ENCODE data around the gene LRP1B. TPM values are rescaled to one million over a fixed set of nuclear protein-coding genes. Genes with fewer than 3 reads are reported as not detected.
"Not testable (repeated sequence)": the region's sequence is repeated elsewhere in the genome, so short reads cannot be mapped to it uniquely, and the experiment has no call there.

Gene LRP1B
- total RNA-seq, 4 donors from 2014 or later: 3.3 to 11.1 (median 4.6) TPM

DNA sequence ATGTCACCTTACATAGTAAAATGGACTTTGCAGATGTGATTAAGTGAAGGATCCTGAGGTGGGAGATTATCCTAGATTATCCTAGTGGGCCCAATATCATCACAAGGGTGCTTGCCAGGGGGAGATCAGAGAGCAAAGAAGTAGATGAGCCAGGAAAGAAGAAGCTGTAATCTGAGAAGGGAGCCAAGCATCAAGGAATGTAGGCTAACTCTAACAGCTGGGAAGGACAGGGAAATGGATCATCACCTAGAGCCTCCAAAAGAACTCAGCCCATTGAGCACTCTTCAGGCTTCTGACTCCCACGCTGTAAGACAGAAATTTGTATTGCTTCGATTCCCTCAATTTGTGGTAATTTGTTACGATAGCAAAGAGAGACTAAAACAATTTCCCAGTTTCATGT is 309.9 kb downstream of the LRP1B start:
- H3K4me3 ChIP-seq: no peak overlapping the region
- ATAC-seq (no peak), DNase-seq (no peak)
- no peaks in the 10 kb centered on the region for H3K36me3 ChIP-seq
- in situ Hi-C loops (cut with MboI; ENCODE audit: low sequenced_read_pairs in 4 of 4): no loop called here
- no peak for TF ChIP-seq POLR2A (IDR thresholded peaks at IDR 0.05)
- TF ChIP-seq, protein P1, sequence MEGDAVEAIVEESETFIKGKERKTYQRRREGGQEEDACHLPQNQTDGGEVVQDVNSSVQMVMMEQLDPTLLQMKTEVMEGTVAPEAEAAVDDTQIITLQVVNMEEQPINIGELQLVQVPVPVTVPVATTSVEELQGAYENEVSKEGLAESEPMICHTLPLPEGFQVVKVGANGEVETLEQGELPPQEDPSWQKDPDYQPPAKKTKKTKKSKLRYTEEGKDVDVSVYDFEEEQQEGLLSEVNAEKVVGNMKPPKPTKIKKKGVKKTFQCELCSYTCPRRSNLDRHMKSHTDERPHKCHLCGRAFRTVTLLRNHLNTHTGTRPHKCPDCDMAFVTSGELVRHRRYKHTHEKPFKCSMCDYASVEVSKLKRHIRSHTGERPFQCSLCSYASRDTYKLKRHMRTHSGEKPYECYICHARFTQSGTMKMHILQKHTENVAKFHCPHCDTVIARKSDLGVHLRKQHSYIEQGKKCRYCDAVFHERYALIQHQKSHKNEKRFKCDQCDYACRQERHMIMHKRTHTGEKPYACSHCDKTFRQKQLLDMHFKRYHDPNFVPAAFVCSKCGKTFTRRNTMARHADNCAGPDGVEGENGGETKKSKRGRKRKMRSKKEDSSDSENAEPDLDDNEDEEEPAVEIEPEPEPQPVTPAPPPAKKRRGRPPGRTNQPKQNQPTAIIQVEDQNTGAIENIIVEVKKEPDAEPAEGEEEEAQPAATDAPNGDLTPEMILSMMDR (IDR thresholded peaks at IDR 0.05 in 4 of 5, conservative IDR thresholded peaks at IDR 0.05 in 1 of 5): no peak
- intact Hi-C loops (cut with DNase I; ENCODE audit: low total_unique reads): no loop called here
- H3K27ac ChIP-seq: no peak overlapping the region
- H3K9me3 ChIP-seq: no peaks in the 10 kb centered on the region
- H3K4me1 ChIP-seq: no peaks in the 10 kb centered on the region
- H3K27me3 ChIP-seq: no peaks in the 10 kb centered on the region

DNA sequence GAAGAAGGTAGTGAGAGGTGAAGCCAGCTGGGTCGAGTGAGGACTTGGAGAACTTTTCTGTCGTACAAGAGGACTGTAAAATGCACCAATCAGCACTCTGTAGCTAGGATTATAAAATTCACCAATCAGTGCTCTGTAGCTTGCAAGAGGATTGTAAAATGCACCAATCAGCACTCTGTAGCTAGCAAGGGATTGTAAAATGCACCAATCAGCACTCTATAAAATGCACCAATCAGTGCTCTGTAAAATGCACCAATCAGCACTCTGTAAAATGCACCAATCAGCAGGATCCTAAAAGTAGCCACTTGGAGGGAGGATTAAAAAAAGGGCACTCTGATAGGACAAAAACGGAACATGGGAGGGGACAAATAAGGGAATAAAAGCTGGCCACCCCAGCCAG is 315.5 kb downstream of the LRP1B start:
- H3K27me3 ChIP-seq; DNase-seq; H3K4me3 ChIP-seq; H3K4me1 ChIP-seq; ATAC-seq; H3K36me3 ChIP-seq; in situ Hi-C loops (cut with MboI; ENCODE audit: low sequenced_read_pairs in 4 of 4); H3K9me3 ChIP-seq; intact Hi-C loops (cut with DNase I; ENCODE audit: low total_unique reads); H3K27ac ChIP-seq: not testable (repeated sequence)

- TF ChIP-seq POLR2A (IDR thresholded peaks at IDR 0.05): no peak
- TF ChIP-seq, protein P1 (IDR thresholded peaks at IDR 0.05 in 4 of 5, conservative IDR thresholded peaks at IDR 0.05 in 1 of 5): no peak
- DNase-seq (no peak), ATAC-seq (no peak)
- intact Hi-C loops (cut with DNase I; ENCODE audit: low total_unique reads) (no loop called here), in situ Hi-C loops (cut with MboI; ENCODE audit: low sequenced_read_pairs in 4 of 4) (no loop called here)
- Histone ChIP-seq H3K4me3 (no peak overlapping the region), H3K9me3 (no peaks in the 10 kb centered on the region), H3K27ac (no peak overlapping the region), H3K27me3 (no peaks in the 10 kb centered on the region), H3K36me3 (no peaks in the 10 kb centered on the region), H3K4me1 (no peaks in the 10 kb centered on the region)
Observed at GRCh38 chr2:141814150-141814549, 316.7 kb downstream of the LRP1B start.

DNA sequence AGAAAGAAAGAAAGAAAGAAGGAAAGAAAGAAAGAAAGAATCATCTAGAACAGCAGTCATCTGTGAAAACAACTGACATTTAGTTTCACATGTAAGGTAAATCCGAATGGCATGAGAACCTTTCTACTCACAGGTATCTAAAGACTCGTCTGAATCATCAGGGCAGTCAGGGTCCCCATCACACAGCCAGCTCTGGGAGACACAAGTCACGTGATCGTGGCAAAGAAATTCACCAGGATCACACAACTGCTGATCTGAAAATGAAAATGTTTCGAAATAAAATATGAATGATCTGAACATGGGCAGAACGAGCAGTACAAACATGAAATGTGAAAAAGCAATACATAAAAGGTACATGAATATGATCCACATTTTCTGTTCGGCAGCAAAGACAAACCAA is 320.7 kb downstream of the LRP1B start:
- H3K9me3 ChIP-seq: no peaks in the 10 kb centered on the region
- H3K4me1 ChIP-seq: no peaks in the 10 kb centered on the region
- ATAC-seq (no peak), DNase-seq (no peak)
- no peaks in the 10 kb centered on the region for H3K36me3 ChIP-seq
- TF ChIP-seq, protein P1 (IDR thresholded peaks at IDR 0.05 in 4 of 5, conservative IDR thresholded peaks at IDR 0.05 in 1 of 5): no peak
- TF ChIP-seq POLR2A (IDR thresholded peaks at IDR 0.05): no peak
- intact Hi-C loops (cut with DNase I; ENCODE audit: low total_unique reads) (no loop called here), in situ Hi-C loops (cut with MboI; ENCODE audit: low sequenced_read_pairs in 4 of 4) (no loop called here)
- no peaks in the 10 kb centered on the region for H3K27me3 ChIP-seq
- no peak overlapping the region for H3K27ac ChIP-seq
- H3K4me3 ChIP-seq: no peak overlapping the region

GRCh38 chr2:141806090-141806489 is 324.7 kb downstream of the LRP1B start:
- ATAC-seq (no peak), DNase-seq (no peak)
- Histone ChIP-seq H3K4me3 (no peak overlapping the region), H3K27me3 (no peaks in the 10 kb centered on the region), H3K4me1 (no peaks in the 10 kb centered on the region), H3K9me3 (no peaks in the 10 kb centered on the region), H3K27ac (no peak overlapping the region), H3K36me3 (no peaks in the 10 kb centered on the region)
- in situ Hi-C loops (cut with MboI; ENCODE audit: low sequenced_read_pairs in 4 of 4) (no loop called here), intact Hi-C loops (cut with DNase I; ENCODE audit: low total_unique reads) (no loop called here)
- TF ChIP-seq, protein P1 (IDR thresholded peaks at IDR 0.05 in 4 of 5, conservative IDR thresholded peaks at IDR 0.05 in 1 of 5): no peak
- TF ChIP-seq POLR2A (IDR thresholded peaks at IDR 0.05): no peak
